Liver (tissue), 9 donors: ENCODE results near the gene SLC25A45. TPM values are rescaled to one million over a fixed set of nuclear protein-coding genes. Genes with fewer than 3 reads are reported as not detected.
A peak's percentile ranks its signal among the peaks of the same experiment; 100 is the strongest.

Experiments
- DNase-seq: peaks from one replicate; pipeline ENCODE4 v3.0.0-alpha.2; 2017; ENCODE audit warnings: low spot score
- H3K27ac ChIP-seq, 2 donors: one replicate each; pipeline ENCODE4 v1.7.0; 2013; ENCODE audit warnings: inconsistent platforms in 2 of 2, low read length in 2 of 2, control low read depth in 1 of 2, low read depth in 1 of 2, mild to moderate bottlenecking in 1 of 2
- H3K27me3 ChIP-seq, 4 donors: one replicate each; pipeline versions ENCODE4 v1.6.1 to v1.7.0; 2013; ENCODE audit warnings: low read length in 3 of 4, inconsistent platforms in 1 of 4, mild to moderate bottlenecking in 1 of 4, moderate library complexity in 1 of 4; ENCODE audit not compliant: control insufficient read depth in 4 of 4, insufficient read depth in 4 of 4
- H3K36me3 ChIP-seq, 4 donors: one replicate each; pipeline versions ENCODE4 v1.6.1 to v1.7.0; 2013; ENCODE audit warnings: low read length in 3 of 4, mild to moderate bottlenecking in 3 of 4, low read depth in 1 of 4, moderate library complexity in 1 of 4; ENCODE audit not compliant: control insufficient read depth in 4 of 4, insufficient read depth in 3 of 4
- H3K4me1 ChIP-seq, 4 donors: one replicate each; pipeline versions ENCODE4 v1.6.1 to v1.7.0; 2013; ENCODE audit warnings: low read length in 3 of 4, mild to moderate bottlenecking in 3 of 4, moderate library complexity in 1 of 4; ENCODE audit not compliant: control insufficient read depth in 4 of 4, insufficient read depth in 4 of 4
- H3K4me3 ChIP-seq, 3 donors: one replicate each; pipeline versions ENCODE4 v1.6.1 to v1.7.0; 2013; ENCODE audit warnings: low read length in 3 of 3, control low read depth in 1 of 3, low read depth in 1 of 3, mild to moderate bottlenecking in 1 of 3
- H3K9ac ChIP-seq, 2 donors: one replicate each; pipeline ENCODE4 v1.7.0; 2013; ENCODE audit warnings: low read length in 2 of 2, mild to moderate bottlenecking in 2 of 2, moderate library complexity in 2 of 2, control low read depth in 1 of 2, low read depth in 1 of 2
- H3K9me3 ChIP-seq, 4 donors: one replicate each; pipeline versions ENCODE4 v1.6.1 to v1.7.0; 2013; ENCODE audit warnings: low read length in 3 of 4; ENCODE audit not compliant: control insufficient read depth in 4 of 4
- EGR1 ChIP-seq, 2 donors: IDR thresholded peaks; 2 replicates each; pipeline ENCODE4 v1.6.1; 2016 to 2018; ENCODE audit warnings: antibody characterized with exemption in 2 of 2, low read depth in 2 of 2
- FOXA1 ChIP-seq: IDR thresholded peaks from 2 replicates; pipeline ENCODE4 v1.6.1; 2016; ENCODE audit warnings: antibody characterized with exemption
- FOXA2 ChIP-seq: IDR thresholded peaks from 2 replicates; pipeline ENCODE4 v1.6.1; 2016; ENCODE audit warnings: antibody characterized with exemption
- GABPA ChIP-seq, 2 donors: IDR thresholded peaks in 1 of 2; conservative IDR thresholded peaks in 1 of 2; 2 replicates each; pipeline ENCODE4 v1.6.1; 2016; ENCODE audit warnings: antibody characterized with exemption in 2 of 2, mild to moderate bottlenecking in 1 of 2, moderate library complexity in 1 of 2
- HNF4A ChIP-seq, 2 donors: conservative IDR thresholded peaks; 2 replicates each; pipeline ENCODE4 v1.6.1; 2016; ENCODE audit warnings: antibody characterized with exemption in 2 of 2, mild to moderate bottlenecking in 2 of 2
- HNF4G ChIP-seq: IDR thresholded peaks from 2 replicates; pipeline ENCODE4 v1.6.1; 2016; ENCODE audit warnings: antibody characterized with exemption
- JUND ChIP-seq, 2 donors: IDR thresholded peaks; 2 replicates each; pipeline ENCODE4 v1.6.1; 2016; ENCODE audit warnings: antibody characterized with exemption in 2 of 2
- NR2F2 ChIP-seq: IDR thresholded peaks from 2 replicates; pipeline ENCODE4 v1.6.1; 2016; ENCODE audit warnings: antibody characterized with exemption
- RAD21 ChIP-seq, 2 donors: IDR thresholded peaks; 2 replicates each; pipeline ENCODE4 v1.6.1; 2016; ENCODE audit warnings: antibody characterized with exemption in 2 of 2, mild to moderate bottlenecking in 2 of 2
- RXRA ChIP-seq, 2 donors: IDR thresholded peaks; 2 replicates each; pipeline ENCODE4 v1.6.1; 2017 to 2018; ENCODE audit warnings: antibody characterized with exemption in 2 of 2, mild to moderate bottlenecking in 1 of 2
- SP1 ChIP-seq: IDR thresholded peaks from 2 replicates; pipeline ENCODE4 v1.6.1; 2018; ENCODE audit warnings: antibody characterized with exemption, mild to moderate bottlenecking
- TAF1 ChIP-seq: conservative IDR thresholded peaks from 2 replicates; pipeline ENCODE4 v1.6.1; 2016; ENCODE audit warnings: antibody characterized with exemption, mild to moderate bottlenecking
- YY1 ChIP-seq: IDR thresholded peaks from 2 replicates; pipeline ENCODE4 v1.6.1; 2016; ENCODE audit warnings: antibody characterized with exemption, mild to moderate bottlenecking
- WGBS: extraction: QIAGEN DNeasy Blood & Tissue Kit; methylation state at CpG from one replicate; pipeline ENCODE4 v1.1.7; 2013; 5-methylcytosine and 5-hydroxymethylcytosine counted together
- polyA plus RNA-seq, 2 donors: library from polyadenylated mRNA; stranded (reverse) in 1 of 2; unstranded in 1 of 2; fragments of 200-250 nt in 1 of 2; fragments of >200 nt in 1 of 2; fragmentation: Nextera tagmentation in 1 of 2; extraction: Ambion mirVana in 1 of 2; gene quantifications; one replicate each; pipeline versions ENCODE4 v1.2.1 to v1.2.3, GENCODE V29; 2013 to 2015
- total RNA-seq, 2 donors: library from RNA; depleted of rRNA; stranded (reverse); fragments of >200 nt; gene quantifications; one replicate each; pipeline ENCODE4 v1.2.3, GENCODE V29; 2014
- TF ChIP-seq, protein P1 (sequence below): IDR thresholded peaks from 2 replicates; pipeline ENCODE4 v1.6.1; 2016; ENCODE audit warnings: antibody characterized with exemption
- TF ChIP-seq, protein P2 (sequence below): IDR thresholded peaks from 2 replicates; pipeline ENCODE4 v1.6.1; 2016; ENCODE audit warnings: antibody characterized with exemption
- TF ChIP-seq, protein P3 (sequence below): IDR thresholded peaks from 2 replicates; pipeline ENCODE4 v1.6.1; 2016; ENCODE audit warnings: antibody characterized with exemption
- TF ChIP-seq, protein P4 (sequence below): fragments of 150-350 bp; IDR thresholded peaks from 2 replicates; pipeline ENCODE4 v1.5.1; 2017; ENCODE audit warnings: improper control_type of control experiment, low read depth, low read length; ENCODE audit not compliant: missing input control
- TF ChIP-seq, protein P5 (sequence below): IDR thresholded peaks from 2 replicates; pipeline ENCODE4 v1.6.1; 2016; ENCODE audit warnings: antibody characterized with exemption, mild to moderate bottlenecking
- donor health status: healthy.
- donor health status: healthy.
- donor health status: healthy.
- donor health status: healthy.
- donor health status: healthy.

Gene SLC25A45
- total and polyA plus RNA-seq, 4 donors = 4.5 to 6.8 (median 5.3) TPM

DNA sequence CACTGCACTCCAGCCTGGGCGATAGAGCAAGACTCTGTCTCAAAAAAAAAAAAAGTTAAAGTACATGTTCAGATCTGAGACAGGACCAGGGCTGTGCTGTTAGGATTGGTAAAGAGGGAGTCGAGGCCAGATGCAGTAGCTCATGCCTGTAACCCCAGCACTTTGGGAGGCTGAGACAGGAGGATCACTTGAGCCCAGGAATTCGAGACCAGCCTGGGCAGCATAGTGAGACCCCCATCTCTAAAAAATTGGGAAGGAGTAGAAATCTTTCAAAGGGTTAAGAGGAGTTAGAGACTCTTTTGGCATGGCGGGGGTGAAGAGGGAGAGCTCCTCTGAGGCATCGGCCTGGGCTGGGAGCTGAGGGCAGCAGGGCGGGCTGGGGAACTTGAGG lies 11.8 kb downstream of the SLC25A45 start:
- Histone ChIP-seq H3K27ac (peak overlapping the region; percentile 42 to 49), H3K4me1 (peaks cover 0 to 13% (median 4%) of the 10 kb centered on the region in 4 donors), H3K9me3 (no peaks in the 10 kb centered on the region), H3K36me3 (no peaks in the 10 kb centered on the region), H3K4me3 (no peak overlapping the region), H3K27me3 (no peaks in the 10 kb centered on the region), H3K9ac (no peak overlapping the region)
- no peak for DNase-seq
- no peak for TF ChIP-seq YY1
- TF ChIP-seq NR2F2 = no peak
- TF ChIP-seq FOXA2 = no peak
- TF ChIP-seq, protein P1, sequence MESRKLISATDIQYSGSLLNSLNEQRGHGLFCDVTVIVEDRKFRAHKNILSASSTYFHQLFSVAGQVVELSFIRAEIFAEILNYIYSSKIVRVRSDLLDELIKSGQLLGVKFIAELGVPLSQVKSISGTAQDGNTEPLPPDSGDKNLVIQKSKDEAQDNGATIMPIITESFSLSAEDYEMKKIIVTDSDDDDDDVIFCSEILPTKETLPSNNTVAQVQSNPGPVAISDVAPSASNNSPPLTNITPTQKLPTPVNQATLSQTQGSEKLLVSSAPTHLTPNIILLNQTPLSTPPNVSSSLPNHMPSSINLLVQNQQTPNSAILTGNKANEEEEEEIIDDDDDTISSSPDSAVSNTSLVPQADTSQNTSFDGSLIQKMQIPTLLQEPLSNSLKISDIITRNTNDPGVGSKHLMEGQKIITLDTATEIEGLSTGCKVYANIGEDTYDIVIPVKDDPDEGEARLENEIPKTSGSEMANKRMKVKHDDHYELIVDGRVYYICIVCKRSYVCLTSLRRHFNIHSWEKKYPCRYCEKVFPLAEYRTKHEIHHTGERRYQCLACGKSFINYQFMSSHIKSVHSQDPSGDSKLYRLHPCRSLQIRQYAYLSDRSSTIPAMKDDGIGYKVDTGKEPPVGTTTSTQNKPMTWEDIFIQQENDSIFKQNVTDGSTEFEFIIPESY = no peak
- no peak for TF ChIP-seq GABPA (IDR thresholded peaks at IDR 0.05 in 1 of 2, conservative IDR thresholded peaks at IDR 0.05 in 1 of 2)
- no peak for TF ChIP-seq TAF1
- TF ChIP-seq, protein P2, sequence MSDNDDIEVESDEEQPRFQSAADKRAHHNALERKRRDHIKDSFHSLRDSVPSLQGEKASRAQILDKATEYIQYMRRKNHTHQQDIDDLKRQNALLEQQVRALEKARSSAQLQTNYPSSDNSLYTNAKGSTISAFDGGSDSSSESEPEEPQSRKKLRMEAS = no peak
- no peak for TF ChIP-seq RAD21 (IDR thresholded peaks at IDR 0.05)
- TF ChIP-seq, protein P3, sequence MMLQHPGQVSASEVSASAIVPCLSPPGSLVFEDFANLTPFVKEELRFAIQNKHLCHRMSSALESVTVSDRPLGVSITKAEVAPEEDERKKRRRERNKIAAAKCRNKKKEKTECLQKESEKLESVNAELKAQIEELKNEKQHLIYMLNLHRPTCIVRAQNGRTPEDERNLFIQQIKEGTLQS = no peak
- WGBS = 89% methylated on average over 6 of the region's 6 CpGs

DNA sequence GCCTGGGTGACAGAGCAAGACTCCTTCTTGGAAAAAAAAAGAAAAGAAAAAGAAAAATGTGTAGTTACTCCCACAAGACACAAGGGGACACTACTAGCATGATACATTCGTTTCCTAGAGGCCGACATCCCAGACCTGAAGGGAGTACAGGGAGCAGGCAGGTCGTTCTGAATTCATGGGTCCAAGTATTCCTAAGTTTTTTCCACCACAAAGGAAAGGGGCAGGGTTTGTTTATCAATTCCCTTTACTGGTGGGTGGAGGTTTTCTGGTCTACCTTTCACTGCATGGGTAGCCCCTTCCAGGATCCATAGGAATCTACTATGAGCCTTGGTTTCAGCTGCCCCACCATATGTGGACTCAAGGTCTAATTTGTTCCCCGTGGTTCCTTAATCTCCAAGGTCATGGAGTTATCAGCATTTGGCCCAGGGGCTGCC lies 16.1 kb downstream of the SLC25A45 start:
- Histone ChIP-seq H3K4me3 (no peak overlapping the region), H3K27me3 (no peaks in the 10 kb centered on the region), H3K36me3 (no peaks in the 10 kb centered on the region), H3K9ac (no peak overlapping the region), H3K9me3 (no peaks in the 10 kb centered on the region), H3K4me1 (peaks cover 0 to 11% (median 4%) of the 10 kb centered on the region in 4 donors), H3K27ac (no peak overlapping the region)
- TF ChIP-seq, protein P3 = no peak
- peak; percentile 17 to 32 for TF ChIP-seq HNF4A (conservative IDR thresholded peaks at IDR 0.05)
- TF ChIP-seq, protein P4, sequence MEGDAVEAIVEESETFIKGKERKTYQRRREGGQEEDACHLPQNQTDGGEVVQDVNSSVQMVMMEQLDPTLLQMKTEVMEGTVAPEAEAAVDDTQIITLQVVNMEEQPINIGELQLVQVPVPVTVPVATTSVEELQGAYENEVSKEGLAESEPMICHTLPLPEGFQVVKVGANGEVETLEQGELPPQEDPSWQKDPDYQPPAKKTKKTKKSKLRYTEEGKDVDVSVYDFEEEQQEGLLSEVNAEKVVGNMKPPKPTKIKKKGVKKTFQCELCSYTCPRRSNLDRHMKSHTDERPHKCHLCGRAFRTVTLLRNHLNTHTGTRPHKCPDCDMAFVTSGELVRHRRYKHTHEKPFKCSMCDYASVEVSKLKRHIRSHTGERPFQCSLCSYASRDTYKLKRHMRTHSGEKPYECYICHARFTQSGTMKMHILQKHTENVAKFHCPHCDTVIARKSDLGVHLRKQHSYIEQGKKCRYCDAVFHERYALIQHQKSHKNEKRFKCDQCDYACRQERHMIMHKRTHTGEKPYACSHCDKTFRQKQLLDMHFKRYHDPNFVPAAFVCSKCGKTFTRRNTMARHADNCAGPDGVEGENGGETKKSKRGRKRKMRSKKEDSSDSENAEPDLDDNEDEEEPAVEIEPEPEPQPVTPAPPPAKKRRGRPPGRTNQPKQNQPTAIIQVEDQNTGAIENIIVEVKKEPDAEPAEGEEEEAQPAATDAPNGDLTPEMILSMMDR = peak; percentile 72
- TF ChIP-seq YY1 = no peak
- peak; percentile 12 to 14 for TF ChIP-seq RXRA (IDR thresholded peaks at IDR 0.05)
- TF ChIP-seq, protein P1 = no peak
- no peak for TF ChIP-seq FOXA1
- no peak for TF ChIP-seq FOXA2
- TF ChIP-seq RAD21 (IDR thresholded peaks at IDR 0.05) = peak; percentile 89 to 92
- TF ChIP-seq EGR1 (IDR thresholded peaks at IDR 0.05; ENCODE audit: low read depth in 2 of 2) = no peak
- TF ChIP-seq GABPA (IDR thresholded peaks at IDR 0.05 in 1 of 2, conservative IDR thresholded peaks at IDR 0.05 in 1 of 2) = no peak
- no peak for TF ChIP-seq JUND (IDR thresholded peaks at IDR 0.05)
- TF ChIP-seq, protein P5, sequence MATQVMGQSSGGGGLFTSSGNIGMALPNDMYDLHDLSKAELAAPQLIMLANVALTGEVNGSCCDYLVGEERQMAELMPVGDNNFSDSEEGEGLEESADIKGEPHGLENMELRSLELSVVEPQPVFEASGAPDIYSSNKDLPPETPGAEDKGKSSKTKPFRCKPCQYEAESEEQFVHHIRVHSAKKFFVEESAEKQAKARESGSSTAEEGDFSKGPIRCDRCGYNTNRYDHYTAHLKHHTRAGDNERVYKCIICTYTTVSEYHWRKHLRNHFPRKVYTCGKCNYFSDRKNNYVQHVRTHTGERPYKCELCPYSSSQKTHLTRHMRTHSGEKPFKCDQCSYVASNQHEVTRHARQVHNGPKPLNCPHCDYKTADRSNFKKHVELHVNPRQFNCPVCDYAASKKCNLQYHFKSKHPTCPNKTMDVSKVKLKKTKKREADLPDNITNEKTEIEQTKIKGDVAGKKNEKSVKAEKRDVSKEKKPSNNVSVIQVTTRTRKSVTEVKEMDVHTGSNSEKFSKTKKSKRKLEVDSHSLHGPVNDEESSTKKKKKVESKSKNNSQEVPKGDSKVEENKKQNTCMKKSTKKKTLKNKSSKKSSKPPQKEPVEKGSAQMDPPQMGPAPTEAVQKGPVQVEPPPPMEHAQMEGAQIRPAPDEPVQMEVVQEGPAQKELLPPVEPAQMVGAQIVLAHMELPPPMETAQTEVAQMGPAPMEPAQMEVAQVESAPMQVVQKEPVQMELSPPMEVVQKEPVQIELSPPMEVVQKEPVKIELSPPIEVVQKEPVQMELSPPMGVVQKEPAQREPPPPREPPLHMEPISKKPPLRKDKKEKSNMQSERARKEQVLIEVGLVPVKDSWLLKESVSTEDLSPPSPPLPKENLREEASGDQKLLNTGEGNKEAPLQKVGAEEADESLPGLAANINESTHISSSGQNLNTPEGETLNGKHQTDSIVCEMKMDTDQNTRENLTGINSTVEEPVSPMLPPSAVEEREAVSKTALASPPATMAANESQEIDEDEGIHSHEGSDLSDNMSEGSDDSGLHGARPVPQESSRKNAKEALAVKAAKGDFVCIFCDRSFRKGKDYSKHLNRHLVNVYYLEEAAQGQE = no peak
- TF ChIP-seq SP1 = no peak
- TF ChIP-seq HNF4G = no peak
- TF ChIP-seq TAF1 = no peak
- TF ChIP-seq, protein P2 = no peak
- TF ChIP-seq NR2F2 = no peak
- WGBS = 1% methylated on average over 4 of the region's 4 CpGs
- DNase-seq = no peak
